HCT116 (cell line): ENCODE measurements around the gene KRT79.

Experiments
- CEBPB ChIP-seq: IDR thresholded peaks from 2 replicates; pipeline ENCODE4 v1.6.1; 2012; ENCODE audit warnings: low read depth
- CTCF ChIP-seq, 3 experiments: fragments of 200-600 bp in 1 of 3; sonication (generic) in 1 of 3; IDR thresholded peaks in 2 of 3; conservative IDR thresholded peaks in 1 of 3; 2 replicates each; pipeline ENCODE4 v1.5.1; 2012 to 2017; ENCODE audit warnings: low read depth in 2 of 3, low read length in 2 of 3, antibody characterized with exemption in 1 of 3, borderline replicate concordance in 1 of 3, control low read depth in 1 of 3, mild to moderate bottlenecking in 1 of 3, mixed read lengths in 1 of 3, mixed run types in 1 of 3, moderate library complexity in 1 of 3; ENCODE audit not compliant: insufficient read depth in 1 of 3
- EZH2 ChIP-seq: fragments of 200-600 bp; sonication (generic); IDR thresholded peaks from 2 replicates; pipeline ENCODE4 v1.6.1; 2017; ENCODE audit warnings: antibody characterized with exemption, mixed run types
- EZH2phosphoT487 ChIP-seq: fragments of 200-600 bp; IDR thresholded peaks from 2 replicates; pipeline ENCODE4 v1.6.1; 2018; ENCODE audit warnings: antibody characterized with exemption, borderline replicate concordance
- POLR2A ChIP-seq: IDR thresholded peaks from 2 replicates; pipeline ENCODE4 v1.7.0; 2011; ENCODE audit warnings: borderline replicate concordance; ENCODE audit not compliant: insufficient read depth, insufficient read length; ENCODE audit errors: extremely low read depth

DNA sequence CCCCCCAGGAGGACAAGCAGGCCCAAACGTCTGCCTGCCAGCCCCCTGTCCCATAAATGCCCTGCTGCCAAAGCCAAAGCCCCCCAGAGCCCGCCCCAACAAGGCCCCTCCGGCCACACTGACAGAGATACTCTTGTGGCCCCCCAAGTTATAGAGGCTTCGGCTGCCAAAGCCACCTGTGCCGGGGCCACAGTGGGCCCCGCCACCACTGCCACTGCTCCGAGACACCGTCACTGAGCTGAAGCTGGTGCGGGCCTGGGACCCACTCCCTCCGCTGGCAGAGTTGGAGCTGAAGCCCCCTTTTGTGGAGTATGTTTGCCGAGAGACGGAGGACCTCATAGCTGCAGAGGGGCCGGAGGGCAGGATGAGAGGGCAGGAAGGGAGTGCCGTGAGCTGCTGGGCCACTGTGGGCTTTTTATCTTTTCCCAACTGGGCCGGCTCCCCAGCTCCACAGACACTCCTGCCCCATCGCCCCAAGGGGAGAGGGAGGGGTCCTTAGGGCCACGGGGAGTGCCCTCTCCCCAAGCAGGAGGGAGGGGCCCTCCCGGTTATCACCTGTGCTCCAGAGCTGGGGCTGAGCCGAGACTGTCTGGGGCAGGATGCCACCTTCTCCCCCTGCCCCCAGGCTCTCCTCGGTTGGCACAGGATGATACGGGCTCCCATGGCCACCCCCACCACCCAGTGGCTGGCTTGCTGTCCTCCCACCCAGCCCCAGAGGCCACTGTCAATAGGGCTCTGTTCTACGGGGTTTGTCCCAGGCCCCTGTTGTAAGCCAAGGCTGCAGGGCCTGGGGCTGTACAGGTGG, at the start of gene KRT79:
- TF ChIP-seq POLR2A: no peak
- no peak for TF ChIP-seq EZH2
- TF ChIP-seq CTCF (IDR thresholded peaks at IDR 0.05 in 2 of 3, conservative IDR thresholded peaks at IDR 0.05 in 1 of 3; ENCODE audit: borderline replicate concordance in 1 of 3, insufficient read depth in 1 of 3, low read depth in 2 of 3, low read length in 2 of 3): no peak
- TF ChIP-seq EZH2phosphoT487: no peak
- TF ChIP-seq CEBPB: no peak
